Measurements from ENCODE around the gene CSRP1. TPM values are rescaled to one million over a fixed set of nuclear protein-coding genes. Genes with fewer than 3 reads are reported as not detected.
A peak's percentile ranks its signal among the peaks of the same experiment; 100 is the strongest.

CSRP1 gene
- total and polyA plus RNA-seq, 2 of the 13 experiments (the other 11 are each of a cell fraction or from before 2014, with no cell fraction given) = 17.7 to 68.9 TPM

DNA sequence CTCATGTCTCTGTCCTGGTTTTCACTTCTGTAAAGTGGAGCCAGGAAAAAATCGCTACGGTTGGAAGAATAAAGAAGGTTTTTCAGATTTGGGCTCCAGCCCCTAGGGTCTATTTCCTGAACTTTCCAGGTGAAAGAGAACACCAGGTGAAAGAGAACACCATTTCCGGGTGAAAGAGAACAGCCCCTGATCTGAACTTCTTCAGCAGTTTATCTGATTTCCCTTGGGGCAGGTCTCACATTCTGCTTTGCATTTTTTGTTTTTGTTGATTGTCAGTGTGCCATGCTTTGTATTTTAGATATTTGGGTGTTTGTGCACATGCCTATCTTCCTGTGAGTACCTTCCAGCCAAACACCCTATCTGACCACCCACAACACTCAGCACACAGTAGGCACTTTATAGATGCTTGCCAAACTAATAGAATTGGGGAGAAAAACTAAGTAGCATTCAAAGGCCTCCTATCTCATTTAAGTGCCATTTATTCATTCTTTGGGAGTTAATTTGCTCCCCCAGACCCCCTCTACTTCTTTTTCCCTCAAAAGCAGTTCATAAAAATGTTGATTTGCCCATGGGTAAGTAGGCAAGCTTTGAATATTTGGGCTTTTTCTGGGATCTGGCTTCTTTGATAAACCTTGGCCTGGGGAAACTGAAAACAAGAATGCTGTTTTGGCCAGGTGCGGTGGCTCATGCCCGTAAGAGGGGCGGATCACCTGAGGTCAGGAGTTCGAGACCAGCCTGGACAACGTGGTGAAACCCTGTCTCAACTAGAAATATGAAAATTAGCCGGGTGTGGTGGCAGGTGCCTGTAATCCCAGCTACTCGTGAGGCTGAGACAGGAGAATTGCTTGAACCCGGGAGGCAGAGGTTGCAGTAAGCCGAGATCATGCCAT lies 34.2 kb upstream of the CSRP1 start:
- no peak overlapping the region for H2AFZ ChIP-seq (ENCODE audit: low read length)
- H3K4me3 ChIP-seq (replicated peaks in 1 of 3; ENCODE audit: insufficient read depth in 1 of 3, low read depth in 2 of 3, low read length in 3 of 3) = no peak overlapping the region
- WGBS (ENCODE audit: low lambda C conversion rate) = 29% methylated on average over 8 of the region's 12 CpGs
- no TSS peak for BruUV-seq (replicated peaks)
- no peaks in the 10 kb centered on the region for H4K20me1 ChIP-seq (ENCODE audit: insufficient read depth, low read length)
- POLR2A ChIA-PET = no interaction called here
- TF ChIP-seq ZKSCAN1 (IDR thresholded peaks at IDR 0.05; ENCODE audit: low read length) (peak; percentile 36; the same call in 1 of the 2 replicates), MYNN (CRISPR knock-in tag; IDR thresholded peaks at IDR 0.05; ENCODE audit: low read depth) (no peak), TCF12 (IDR thresholded peaks at IDR 0.05) (no peak), TCF12 (CRISPR knock-in tag; IDR thresholded peaks at IDR 0.05) (no peak), ZNF780A (CRISPR knock-in tag; IDR thresholded peaks at IDR 0.05) (no peak)
- TF ChIP-seq, protein P1, sequence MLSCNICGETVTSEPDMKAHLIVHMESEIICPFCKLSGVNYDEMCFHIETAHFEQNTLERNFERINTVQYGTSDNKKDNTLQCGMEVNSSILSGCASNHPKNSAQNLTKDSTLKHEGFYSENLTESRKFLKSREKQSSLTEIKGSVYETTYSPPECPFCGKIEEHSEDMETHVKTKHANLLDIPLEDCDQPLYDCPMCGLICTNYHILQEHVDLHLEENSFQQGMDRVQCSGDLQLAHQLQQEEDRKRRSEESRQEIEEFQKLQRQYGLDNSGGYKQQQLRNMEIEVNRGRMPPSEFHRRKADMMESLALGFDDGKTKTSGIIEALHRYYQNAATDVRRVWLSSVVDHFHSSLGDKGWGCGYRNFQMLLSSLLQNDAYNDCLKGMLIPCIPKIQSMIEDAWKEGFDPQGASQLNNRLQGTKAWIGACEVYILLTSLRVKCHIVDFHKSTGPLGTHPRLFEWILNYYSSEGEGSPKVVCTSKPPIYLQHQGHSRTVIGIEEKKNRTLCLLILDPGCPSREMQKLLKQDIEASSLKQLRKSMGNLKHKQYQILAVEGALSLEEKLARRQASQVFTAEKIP (CRISPR knock-in tag; IDR thresholded peaks at IDR 0.05; ENCODE audit: borderline replicate concordance) = no peak
- TF ChIP-seq, protein P2, sequence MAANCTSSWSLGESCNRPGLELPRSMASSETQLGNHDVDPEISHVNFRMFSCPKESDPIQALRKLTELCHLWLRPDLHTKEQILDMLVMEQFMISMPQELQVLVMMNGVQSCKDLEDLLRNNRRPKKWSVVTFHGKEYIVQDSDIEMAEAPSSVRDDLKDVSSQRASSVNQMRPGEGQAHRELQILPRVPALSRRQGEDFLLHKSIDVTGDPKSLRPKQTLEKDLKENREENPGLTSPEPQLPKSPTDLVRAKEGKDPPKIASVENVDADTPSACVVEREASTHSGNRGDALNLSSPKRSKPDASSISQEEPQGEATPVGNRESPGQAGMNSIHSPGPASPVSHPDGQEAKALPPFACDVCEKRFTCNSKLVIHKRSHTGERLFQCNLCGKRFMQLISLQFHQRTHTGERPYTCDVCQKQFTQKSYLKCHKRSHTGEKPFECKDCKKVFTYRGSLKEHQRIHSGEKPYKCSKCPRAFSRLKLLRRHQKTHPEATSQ (CRISPR knock-in tag; IDR thresholded peaks at IDR 0.05; ENCODE audit: borderline replicate concordance) = no peak
- FAIRE-seq (no peak), DNase-seq (ENCODE audit: low spot score) (no peak), ATAC-seq (no peak)
- no peaks in the 10 kb centered on the region for H3K9me3 ChIP-seq (ENCODE audit: low read length)
- H3K79me2 ChIP-seq (ENCODE audit: insufficient read depth, low read length) = no peaks in the 10 kb centered on the region
- H3K36me3 ChIP-seq (replicated peaks in 1 of 2; ENCODE audit: control insufficient read depth in 1 of 2, insufficient read depth in 2 of 2, low read length in 2 of 2) = no peaks in the 10 kb centered on the region
- H3K4me2 ChIP-seq (ENCODE audit: low read depth, low read length) = no peak overlapping the region
- intact Hi-C loops (cut with micrococcal nuclease; ENCODE audit: unreplicated experiment) = no loop called here
- in situ Hi-C loops (cut with HindIII; ENCODE audit: extremely low pct_ligation_motif_present, low pct_unique_long_range_greater_than_20kb) = no loop called here
- CTCF ChIA-PET (ENCODE audit: low intra/inter-chr PET ratio, low total read pairs) = no interaction called here
- H3K27ac ChIP-seq (ENCODE audit: extremely low read length, insufficient read depth, low read length) = no peak overlapping the region
- no peak overlapping the region for H3K9ac ChIP-seq (ENCODE audit: insufficient read depth, low read depth, low read length)
- H3K4me1 ChIP-seq (ENCODE audit: insufficient read depth, low read length) = peaks cover 18% of the 10 kb centered on the region
- H3K27me3 ChIP-seq (ENCODE audit: control insufficient read depth in 1 of 2, insufficient read depth in 2 of 2, low read length in 2 of 2) = peaks cover 12 to 69% of the 10 kb centered on the region in 2 experiments
